Epithelial cell of proximal tubule (primary cell): ENCODE measurements around the gene MYBBP1A. TPM values are rescaled to one million over a fixed set of nuclear protein-coding genes. Genes with fewer than 3 reads are reported as not detected.
"Not testable (repeated sequence)": the region's sequence is repeated elsewhere in the genome, so short reads cannot be mapped to it uniquely, and the experiment has no call there.

Experiments
- DNase-seq: peaks from one replicate; pipeline ENCODE4 v3.0.0-alpha.2; 2011; ENCODE audit warnings: low read depth
- H3K4me3 ChIP-seq: 2 replicates; pipeline ENCODE4 v1.5.1; 2011; ENCODE audit warnings: low read depth, mild to moderate bottlenecking, low read length
- total RNA-seq: library from RNA; depleted of rRNA; stranded (reverse); fragments of >200 nt; gene quantifications from 2 replicates; pipeline ENCODE4 v1.2.3, GENCODE V29; 2015
- TF ChIP-seq, protein P1 (sequence below): conservative IDR thresholded peaks from 2 replicates; pipeline ENCODE4 v1.5.1; 2012; ENCODE audit warnings: low read depth, mild to moderate bottlenecking, low read length

The MYBBP1A gene
- total RNA-seq, 1 donor from 2014 or later: 70.9 TPM

DNA sequence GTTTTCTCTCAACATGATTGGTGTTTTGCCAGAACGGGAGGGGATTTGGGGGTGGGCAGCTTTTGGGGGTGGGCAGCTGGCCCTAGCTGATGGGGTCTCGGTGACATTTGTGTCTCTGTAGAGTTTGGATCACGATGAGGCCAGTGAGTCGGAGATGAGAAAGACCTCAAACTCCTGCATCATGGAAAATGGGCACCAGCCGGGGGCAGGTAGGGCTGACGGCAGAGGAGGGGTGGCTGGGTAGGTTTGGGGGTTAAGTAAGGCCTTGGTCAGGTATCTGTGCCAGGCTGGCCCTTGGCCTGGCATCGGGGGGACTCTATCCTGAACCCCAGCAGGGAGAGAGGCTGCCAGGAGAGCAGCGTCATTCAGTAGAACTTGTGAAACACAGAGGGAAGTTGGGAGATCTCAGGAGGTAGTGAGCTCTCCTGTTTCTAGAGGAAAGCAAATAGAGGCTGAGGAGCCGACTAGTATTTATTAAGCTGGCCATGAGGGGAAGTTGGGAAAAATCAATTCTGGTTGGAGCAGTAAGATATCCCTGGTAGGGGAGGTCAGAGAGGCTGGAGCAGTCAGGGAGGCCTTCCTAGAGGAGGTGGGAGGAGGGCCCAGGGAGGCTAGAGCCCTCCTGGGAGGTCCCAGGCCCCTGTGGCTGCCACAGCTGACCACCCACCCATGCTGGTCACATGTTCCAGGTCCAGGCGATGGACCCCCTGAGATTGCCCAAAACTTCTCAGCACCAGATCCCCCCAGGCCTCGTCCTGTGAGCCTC lies 37.2 kb upstream of the MYBBP1A start:
- TF ChIP-seq, protein P1, sequence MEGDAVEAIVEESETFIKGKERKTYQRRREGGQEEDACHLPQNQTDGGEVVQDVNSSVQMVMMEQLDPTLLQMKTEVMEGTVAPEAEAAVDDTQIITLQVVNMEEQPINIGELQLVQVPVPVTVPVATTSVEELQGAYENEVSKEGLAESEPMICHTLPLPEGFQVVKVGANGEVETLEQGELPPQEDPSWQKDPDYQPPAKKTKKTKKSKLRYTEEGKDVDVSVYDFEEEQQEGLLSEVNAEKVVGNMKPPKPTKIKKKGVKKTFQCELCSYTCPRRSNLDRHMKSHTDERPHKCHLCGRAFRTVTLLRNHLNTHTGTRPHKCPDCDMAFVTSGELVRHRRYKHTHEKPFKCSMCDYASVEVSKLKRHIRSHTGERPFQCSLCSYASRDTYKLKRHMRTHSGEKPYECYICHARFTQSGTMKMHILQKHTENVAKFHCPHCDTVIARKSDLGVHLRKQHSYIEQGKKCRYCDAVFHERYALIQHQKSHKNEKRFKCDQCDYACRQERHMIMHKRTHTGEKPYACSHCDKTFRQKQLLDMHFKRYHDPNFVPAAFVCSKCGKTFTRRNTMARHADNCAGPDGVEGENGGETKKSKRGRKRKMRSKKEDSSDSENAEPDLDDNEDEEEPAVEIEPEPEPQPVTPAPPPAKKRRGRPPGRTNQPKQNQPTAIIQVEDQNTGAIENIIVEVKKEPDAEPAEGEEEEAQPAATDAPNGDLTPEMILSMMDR: no peak
- no peak for DNase-seq
- H3K4me3 ChIP-seq: no peak overlapping the region

DNA sequence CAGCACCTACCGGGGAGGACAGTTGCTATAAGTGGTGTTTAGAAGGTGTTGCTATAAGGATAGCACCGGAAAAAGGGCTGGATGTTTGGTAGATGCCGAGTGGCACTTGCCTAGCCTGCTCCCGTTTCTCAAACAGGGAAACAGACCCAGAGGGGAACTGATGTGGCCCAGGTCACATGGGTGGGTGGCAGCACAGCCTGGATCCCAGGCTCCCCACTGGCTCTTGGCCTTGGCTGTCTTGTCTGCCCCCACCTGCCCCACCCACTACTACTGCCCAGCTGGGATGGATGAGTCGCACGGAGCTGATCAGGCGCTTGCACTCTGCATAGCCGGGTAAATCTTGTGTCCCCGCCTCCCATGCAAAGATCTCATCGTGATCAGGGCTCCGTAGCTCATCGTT lies 36.3 kb upstream of the MYBBP1A start:
- no peak overlapping the region for H3K4me3 ChIP-seq
- DNase-seq: no peak

DNA sequence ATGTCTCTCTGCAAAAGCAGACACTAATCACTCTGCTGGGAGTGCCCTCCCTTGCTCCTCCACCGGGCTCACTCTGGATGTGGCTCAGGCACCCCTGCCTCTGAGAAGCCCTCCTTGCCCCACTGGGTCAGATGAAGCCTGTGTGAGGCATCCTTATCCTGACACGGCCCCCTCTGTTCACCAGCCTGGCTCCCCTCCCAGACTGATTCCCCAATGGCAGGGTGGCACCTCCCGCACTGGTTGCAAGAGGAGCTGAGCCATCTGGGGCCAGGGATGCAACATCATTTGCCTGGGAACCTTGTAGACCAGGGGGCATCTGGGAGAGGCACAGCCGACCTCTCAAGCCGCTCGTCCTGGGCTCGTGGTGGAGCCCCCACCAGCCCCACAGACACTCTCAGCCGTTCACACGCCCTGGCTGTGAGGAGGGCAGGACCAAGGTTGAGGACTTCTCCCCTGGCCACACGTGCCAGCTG lies 35.8 kb upstream of the MYBBP1A start:
- TF ChIP-seq, protein P1: no peak
- DNase-seq: no peak
- no peak overlapping the region for H3K4me3 ChIP-seq

More for the DNA sequence above, 36.3 kb upstream of the MYBBP1A start:
- TF ChIP-seq, protein P1: no peak

DNA sequence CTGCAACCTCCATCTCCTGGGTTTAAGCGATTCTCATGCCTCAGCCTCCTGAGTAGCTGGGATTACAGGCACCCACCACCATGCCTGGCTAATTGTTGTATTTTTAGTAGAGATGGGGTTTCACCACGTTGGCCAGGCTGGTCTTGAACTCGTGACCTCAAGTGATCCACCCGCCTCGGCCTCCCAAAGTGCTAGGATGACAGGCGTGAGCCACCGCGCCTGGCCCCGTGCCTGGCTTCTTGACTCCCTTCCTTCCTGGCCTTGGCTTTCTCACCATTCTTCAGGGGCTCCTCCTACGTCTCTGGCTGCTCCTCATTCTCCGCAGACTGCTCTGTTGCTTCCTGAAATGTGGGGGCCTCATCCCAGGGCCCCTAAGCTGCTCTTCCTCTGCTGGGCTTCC lies 34.9 kb upstream of the MYBBP1A start:
- not testable (repeated sequence) for H3K4me3 ChIP-seq, DNase-seq

DNA sequence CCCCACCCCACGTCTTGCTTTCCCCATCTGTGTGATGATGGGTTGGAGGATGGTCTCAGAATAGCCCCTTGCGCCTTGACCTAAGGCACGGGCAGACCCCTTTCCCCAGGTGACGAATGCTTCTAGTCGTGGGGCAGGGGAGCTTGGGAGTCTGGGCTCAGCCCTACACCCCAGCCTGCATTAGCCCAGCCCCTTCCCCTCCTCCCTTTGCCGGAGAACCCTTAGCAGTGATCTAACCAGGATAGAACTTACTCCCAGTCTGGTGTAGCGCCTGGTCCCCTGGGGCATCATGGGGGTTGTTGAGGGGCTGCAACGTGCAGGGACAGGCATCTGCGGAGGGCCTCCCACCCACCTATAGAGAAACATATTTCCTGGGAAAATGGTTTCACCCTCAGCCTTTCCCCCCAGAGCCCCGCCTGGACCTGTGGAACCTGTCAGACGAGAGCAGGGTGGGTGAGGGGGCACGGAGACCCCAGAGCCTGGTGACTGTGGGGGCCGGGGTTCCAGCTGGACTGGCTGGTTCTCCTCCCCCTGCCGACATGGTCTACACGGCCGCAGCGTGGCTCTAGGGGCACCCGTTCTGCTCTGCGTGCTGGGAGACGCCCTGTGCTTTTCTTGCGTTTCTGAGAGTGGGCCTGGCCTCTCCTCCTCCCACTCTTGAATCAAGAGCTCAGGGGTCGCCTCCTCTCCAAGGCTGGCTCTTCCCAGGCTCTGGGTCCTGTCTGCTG lies 33.9 kb upstream of the MYBBP1A start:
- DNase-seq: no peak
- no peak overlapping the region for H3K4me3 ChIP-seq
- TF ChIP-seq, protein P1: no peak

DNA sequence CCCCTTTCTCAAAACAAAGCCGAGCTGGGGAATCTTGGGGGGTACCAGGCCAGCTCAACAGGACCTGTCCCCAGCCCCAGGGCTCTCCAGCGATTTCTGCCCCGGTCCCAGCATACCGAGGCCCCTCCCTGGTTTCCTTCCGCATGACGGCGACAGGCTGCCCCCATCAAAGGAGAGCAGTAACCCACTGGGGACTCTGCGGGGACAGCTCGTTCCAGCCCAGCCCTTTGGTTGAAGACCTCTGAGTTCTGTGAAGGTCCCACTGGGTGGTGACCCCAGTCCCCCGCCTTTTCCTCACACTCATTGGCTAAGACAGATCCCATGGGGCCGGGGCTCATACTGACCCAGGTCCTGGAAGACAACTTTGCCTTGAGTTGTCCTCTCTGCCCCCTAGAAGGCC lies 33.2 kb upstream of the MYBBP1A start:
- no peak for DNase-seq
- TF ChIP-seq, protein P1: no peak
- no peak overlapping the region for H3K4me3 ChIP-seq

DNA sequence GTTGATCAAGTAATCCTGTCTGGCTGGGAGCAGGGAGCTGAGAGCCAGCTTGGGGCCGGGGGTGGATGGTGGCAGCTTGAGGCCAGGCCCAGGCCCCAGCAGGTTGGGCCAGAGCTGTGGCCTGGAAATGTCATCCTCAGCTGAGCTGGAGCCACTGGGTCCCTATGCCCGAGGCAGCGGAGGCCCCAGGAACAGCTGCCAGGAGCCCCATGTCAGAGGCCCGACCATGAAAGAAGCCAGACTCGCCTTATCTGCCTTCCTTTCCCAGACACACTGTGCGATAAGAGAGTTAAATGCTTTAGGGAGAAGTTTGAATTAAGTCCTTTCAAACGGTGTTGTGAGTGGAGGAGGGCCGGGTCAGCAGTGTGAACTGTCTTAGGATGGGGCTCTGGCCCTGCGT lies 32.6 kb upstream of the MYBBP1A start:
- no peak for DNase-seq
- TF ChIP-seq, protein P1: no peak
- no peak overlapping the region for H3K4me3 ChIP-seq
